GM12874 (cell line): ENCODE results near the gene RALGPS2.

Experiments
- TF ChIP-seq, protein P1 (sequence below): IDR thresholded peaks from 2 replicates; pipeline ENCODE4 v1.5.1; 2011; ENCODE audit warnings: low read depth, mild to moderate bottlenecking, control low read depth, low read length, moderate library complexity; ENCODE audit not compliant: insufficient read depth

Gene RALGPS2

DNA sequence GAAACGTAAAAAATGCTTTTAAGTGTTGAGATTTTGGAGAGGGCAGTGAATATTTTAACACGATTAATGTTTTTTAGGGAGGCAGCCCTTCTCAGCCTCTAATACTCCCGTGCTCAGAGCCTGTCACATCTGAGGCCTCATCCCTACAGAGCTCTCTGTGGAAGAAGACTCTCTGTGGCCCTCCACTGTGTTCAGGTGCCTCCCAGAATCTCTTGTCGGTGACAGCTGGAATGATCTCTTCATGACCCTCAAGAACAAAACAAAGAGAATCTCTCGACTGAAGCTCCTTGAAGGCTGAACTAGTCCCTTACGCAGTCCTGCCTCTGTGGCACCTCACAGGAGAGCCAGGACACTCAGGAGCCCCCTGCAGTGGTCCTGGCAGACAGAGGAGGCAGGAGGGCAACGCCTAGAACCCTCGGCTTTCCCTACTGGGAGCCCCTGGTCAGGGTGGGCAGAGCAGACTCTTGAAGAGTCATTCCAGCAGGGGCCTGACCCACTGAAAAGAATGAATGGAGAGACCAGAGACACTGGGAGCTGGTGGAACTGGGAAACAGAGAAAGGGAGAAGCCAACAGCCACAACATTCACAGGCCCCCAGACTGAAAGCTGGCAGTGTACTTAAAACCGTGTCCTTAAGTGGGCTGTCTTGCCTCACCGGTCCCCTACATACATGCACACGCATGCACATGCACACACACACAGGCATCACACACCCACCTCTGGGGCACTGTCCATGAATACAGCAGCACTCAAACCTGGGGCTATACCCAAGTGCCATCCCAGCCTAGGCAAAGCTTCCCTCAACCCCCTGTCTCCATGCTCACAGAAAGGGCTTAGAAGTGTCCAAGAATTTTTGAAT, 213.3 kb downstream of the RALGPS2 start:
- TF ChIP-seq, protein P1, sequence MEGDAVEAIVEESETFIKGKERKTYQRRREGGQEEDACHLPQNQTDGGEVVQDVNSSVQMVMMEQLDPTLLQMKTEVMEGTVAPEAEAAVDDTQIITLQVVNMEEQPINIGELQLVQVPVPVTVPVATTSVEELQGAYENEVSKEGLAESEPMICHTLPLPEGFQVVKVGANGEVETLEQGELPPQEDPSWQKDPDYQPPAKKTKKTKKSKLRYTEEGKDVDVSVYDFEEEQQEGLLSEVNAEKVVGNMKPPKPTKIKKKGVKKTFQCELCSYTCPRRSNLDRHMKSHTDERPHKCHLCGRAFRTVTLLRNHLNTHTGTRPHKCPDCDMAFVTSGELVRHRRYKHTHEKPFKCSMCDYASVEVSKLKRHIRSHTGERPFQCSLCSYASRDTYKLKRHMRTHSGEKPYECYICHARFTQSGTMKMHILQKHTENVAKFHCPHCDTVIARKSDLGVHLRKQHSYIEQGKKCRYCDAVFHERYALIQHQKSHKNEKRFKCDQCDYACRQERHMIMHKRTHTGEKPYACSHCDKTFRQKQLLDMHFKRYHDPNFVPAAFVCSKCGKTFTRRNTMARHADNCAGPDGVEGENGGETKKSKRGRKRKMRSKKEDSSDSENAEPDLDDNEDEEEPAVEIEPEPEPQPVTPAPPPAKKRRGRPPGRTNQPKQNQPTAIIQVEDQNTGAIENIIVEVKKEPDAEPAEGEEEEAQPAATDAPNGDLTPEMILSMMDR = no peak

DNA sequence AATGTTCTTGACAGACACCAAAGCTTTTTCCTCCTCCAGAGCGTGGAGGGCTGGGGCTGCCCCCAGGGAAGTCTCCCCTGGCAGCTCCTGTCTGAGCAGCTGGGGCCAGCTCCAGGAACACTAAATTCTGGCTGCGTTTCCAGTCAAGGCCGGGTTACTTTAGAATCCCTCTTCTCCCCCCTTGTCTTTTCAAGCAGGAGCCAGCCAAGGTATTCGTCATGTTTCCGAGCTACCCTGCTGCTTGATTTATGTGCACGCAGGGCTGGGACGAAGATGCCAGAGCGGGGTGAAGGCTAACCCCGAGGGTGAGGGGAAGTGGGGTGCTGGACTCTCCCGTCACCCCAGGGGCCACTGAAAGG, 213.9 kb downstream of the RALGPS2 start:
- TF ChIP-seq, protein P1 = no peak

DNA sequence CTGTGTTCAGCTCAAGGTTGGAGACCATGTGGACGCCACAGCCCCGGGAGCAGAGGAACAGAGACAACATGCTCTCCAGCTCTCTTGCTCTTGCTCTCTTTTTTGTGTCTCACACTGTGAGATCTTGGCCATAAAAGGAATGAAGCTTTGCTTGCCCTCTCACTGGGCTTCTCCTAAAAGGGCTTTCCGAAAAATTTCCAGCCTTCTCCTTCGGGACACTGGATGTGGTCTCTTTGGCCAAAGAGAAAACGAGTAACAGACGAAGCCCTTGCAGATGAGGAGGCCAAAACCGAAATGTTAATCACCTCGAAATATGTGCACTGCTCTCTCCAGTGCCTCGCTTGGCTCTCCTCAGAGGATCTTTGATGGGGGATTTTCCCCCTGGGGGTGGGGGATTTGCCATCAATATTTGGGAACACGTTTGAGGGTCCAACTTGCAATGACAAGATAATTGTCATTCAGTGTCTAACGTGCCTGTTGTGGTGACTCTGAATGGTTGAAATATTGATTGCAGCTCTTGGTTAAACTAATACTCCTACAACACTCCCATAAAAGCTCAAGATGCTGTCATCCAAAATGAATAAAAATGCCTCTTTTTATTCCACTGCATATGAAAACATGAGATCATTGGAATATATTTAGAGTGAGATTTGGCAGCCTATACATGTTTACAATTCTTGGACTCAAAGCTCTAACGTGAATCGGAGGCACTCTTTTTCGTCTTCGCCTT, 214.5 kb downstream of the RALGPS2 start:
- TF ChIP-seq, protein P1 = no peak

DNA sequence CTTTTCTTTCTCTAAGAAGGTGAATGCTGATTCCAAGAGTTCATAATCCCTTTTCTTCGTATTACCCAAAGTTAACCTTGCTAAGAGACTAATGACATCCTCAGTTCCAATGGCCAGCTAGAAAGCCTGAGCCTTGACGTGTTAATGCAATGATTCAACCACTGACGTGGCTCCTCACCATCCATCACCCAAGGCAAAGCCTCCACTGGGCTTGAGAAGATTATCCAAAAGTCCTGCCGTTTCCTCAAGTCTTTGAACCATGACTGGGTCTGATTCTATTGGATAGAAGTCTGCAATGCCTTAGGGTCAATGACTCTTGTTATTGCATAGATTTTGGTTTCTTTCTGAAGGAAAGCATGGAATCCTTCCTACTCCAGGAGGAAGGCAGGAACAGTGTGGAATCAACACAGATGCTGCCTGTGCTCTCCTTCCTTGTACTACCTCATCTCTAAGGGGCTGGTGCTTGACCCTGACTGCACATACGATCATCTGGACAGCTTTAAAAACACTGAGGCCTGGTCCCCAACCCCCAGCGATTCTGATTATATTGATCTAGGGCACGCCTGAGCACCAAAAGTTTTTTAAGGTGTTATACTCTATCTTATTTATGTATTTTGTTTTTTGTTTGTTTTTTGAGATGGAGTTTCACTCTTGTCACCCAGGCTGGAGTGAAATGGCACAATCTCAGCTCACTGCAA, 215.2 kb downstream of the RALGPS2 start:
- TF ChIP-seq, protein P1 = no peak

DNA sequence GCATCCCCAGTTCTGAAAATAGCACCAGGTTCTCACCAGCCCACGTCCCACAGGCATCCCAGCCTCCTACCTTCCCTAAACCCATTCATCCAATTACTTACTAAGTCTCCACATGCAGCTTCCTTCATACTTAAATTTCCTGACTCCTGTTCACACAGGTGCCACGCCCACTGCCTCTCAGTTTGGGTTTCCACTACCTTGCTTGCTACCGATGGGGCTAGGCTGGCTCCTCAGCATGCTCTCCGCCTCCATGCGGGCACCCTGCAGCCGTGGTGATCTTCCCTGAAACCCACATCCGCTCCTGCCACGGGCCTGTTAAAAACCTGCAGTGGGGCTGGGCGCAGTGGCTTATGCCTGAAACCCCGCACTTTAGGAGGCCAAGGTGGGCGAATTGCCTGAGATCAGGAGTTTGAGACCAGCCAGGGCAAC, 216.2 kb downstream of the RALGPS2 start:
- TF ChIP-seq, protein P1 = no peak

DNA sequence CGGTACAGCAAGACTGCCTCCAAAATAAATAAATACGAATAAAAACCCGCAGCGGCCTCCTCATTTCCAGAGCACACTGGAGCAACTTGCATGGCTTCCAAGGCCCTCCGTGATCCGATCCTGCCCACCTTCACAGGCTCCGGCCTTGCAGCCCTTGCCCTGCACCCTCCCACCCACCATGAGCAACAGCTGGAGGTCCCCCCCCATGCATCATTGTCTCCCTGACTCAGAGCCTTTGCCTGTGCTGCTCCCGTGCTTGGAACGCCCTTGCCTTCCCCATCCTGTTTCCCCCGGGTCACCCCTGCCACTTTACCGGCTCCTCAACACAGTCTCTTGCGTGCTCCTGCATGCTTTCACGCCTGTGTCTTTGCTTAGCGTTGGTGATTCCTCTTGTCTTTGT, 216.8 kb downstream of the RALGPS2 start:
- TF ChIP-seq, protein P1 = no peak
